HG03159 (cell line): ENCODE data around the gene NARS2.
A peak's percentile ranks its signal among the peaks of the same experiment; 100 is the strongest.
"Not testable (repeated sequence)": the region's sequence is repeated elsewhere in the genome, so short reads cannot be mapped to it uniquely, and the experiment has no call there.

ENCODE experiments used
- ATAC-seq: cut with Tn5 transposase; IDR thresholded peaks from one replicate; pipeline ENCODE4 v1.9.1; 2021; ENCODE audit warnings: mild to moderate bottlenecking, moderate library complexity; ENCODE audit not compliant: unreplicated experiment

Gene NARS2

DNA sequence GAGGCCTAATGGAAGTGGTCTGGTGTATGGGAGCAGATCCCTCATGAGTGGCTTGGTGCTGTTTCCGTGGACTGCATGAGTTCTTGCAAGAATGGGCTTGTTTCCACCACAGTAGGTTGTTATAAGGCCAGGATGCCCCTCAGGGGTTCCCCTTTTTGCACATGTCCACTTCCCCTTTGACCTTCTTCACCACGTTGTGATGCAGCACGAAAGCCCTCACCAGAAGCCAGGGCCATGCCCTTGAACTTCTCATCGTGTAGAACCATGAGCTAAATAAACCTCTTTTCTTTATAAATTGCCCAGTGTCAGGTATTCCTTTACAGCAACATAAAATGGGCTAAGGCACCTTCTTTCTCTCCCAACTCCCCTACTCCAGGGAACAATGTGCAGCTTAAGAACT lies 2.8 kb upstream of the NARS2 start:
- ATAC-seq: no peak

DNA sequence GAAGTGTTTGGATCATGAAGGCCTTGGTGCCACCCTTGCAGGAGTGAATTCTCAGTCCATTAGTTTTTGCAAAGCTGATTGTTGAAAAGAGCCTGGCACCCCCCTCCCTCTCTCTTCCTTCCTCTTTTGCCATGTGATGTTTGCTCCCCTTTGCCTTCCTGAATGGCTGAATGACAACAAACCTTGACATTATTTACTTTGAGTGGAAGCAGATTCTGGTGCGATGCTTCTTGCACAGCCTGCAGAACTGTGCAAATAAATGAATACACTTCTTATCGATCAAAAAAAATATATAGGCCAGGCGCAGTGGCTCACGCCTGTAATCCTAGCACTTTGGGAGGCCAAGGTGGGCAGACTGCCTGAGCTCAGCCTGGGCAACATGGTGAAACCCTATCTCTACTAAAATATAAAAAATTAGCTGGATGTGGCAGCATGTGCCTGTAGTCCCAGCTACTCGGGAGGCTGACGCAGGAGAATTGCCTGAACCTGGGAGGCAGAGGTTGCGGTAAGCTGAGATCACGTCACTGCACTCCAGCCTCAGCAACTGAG lies 2.0 kb upstream of the NARS2 start:
- ATAC-seq: no peak

DNA sequence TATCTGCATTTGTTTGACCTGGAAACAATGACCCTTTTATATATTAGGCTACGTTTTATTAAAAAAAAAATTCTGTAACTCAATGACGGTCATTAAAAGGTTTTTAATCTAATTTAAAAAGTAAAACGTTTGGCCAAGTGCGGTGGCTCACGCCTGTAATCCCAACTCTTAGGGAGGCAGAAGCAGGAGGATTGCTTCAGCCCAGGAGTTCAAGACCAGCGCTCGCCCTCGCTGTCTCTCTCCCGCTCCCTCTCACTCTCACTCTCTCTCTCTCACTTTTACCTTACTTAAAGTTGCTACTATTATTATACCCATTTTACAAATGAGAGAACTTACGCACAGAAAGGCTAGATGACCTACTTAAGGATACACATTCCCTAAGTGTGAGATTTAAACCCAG lies 814 bp upstream of the NARS2 start:
- no peak for ATAC-seq

DNA sequence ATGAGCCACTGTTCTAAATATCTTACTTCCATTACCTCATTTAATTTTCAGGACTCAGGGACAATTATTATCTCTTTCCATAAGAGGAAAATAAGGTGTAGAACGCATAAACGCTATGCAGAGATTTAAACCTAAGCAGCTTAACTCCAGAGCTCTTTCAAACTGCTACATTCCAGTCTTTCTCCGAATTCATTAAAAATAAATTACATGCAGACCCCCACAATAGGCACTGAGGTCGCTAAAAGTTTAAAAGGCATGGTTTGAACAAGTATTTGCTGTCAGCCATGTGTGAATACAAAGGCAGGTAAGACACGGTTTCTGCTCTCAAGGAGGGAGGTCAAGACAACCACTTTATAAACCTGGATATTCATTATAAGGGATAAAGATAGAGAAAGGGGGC lies 983 bp downstream of the NARS2 start:
- ATAC-seq: no peak

DNA sequence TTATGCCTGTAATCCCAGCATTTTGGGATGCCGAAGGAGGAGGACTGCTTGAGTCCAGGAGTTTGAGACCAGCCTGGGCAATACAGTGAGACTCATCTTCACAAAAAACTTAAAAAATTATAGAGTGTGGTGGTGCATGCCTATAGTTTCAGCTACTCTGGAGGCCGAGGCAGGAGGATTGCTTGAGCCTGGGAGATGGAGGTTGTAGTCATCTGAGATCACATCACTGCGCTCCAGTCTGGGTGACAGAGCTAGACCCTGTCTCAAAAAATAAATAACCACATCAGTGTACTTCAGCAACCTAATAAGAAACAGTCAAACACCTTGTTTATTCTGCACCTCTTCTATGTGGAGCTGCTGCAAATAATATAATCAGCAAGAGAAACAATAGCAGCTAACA lies 1.4 kb downstream of the NARS2 start:
- ATAC-seq: no peak

DNA sequence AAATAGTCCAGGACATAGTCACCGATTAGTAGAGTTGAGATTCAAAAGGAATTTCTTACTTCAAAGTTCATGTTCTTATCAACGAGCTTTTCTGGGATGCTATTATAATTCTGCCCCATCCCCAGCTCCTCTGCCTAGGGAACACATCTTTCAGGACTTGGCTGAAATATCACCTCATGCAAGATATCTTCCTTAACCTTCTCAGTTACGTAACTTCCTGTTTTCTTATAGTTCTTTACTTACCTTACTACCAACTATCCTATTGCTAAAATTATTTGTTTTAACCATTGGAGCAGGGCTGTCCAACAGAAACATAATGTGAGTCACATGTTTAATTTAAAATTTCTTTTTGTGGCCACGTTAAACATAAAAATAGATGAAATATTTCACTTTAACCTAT lies 2.3 kb downstream of the NARS2 start:
- no peak for ATAC-seq

DNA sequence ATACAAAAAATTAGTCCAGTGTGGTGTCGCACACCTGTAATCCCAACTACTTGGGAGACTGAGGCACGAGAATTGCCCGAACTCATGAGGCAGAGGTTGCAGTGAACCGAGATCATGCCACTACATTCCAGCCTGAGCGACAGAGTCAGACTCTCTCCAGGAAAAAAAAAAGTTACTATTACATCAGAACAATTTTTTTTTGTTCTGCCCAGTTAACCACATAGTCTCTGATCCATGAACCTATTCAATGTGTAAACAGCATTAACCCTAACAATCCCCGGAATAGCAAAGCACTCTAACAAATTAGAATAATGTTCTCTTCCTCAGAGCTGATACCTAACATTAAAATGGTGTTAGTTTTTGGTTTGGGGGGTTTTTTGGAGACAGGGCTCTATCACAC lies 4.6 kb downstream of the NARS2 start:
- no peak for ATAC-seq

DNA sequence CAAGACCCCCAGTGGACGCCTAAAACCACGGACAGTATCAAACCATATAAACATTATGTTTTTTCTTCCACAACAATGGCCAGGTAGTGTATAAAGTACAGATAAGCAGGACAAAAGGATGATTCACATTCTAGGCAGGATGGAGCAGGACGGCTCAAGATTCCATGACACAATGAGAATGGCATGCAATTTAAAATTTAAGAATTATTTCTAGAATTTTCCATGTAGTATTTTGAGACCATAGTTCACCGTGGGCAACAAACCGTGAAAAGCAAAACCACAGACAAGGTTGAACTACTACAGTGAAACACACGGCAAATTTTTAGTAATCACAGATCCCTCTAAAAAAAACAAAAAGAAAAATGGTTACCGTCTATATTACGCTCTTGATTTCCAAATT lies 7.5 kb downstream of the NARS2 start:
- ATAC-seq: no peak

DNA sequence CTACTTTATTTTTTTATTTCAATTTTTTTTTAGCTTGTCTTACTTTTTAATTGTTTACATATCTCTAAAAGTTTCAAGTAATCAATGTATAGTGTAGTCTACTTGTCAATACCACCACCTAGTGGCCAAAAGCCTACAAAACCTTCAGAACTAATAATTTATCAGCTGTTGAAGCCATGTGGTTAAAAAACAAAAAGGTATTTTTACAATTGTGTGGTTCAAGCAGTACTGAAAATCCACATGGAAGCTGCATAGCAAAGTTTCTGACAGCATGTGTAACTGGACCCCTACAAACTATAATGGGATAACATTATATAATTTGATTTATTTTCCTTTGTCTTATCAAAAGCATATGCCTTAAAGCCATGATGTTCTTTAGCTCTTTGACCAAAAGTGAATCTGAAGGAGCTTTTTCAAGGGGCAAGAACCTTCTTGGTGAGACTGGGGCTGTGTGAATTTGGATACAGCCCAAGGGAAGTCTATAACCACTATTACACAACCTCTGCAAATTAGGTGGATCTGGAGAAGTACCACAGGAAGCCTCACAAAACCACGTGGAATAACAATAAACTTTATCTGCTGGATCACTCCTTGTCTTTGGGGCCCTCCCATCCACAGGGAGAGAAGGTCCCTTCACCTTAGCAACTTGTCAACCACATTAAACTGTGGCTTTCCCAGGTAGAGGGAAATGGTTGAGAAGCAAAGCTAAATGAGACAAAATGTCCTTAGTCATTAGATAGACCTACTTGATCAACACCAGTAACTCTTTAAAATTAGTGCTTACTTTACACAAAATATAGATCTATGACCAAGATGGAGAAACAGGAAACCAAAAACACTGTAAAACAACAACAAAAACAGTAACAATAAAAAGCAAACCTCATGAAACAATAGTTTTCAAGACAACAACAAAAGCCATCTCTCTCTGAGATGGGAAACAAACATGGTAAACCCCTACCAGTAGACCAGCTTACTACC lies 9.9 kb downstream of the NARS2 start:
- ATAC-seq: peak; percentile 50

DNA sequence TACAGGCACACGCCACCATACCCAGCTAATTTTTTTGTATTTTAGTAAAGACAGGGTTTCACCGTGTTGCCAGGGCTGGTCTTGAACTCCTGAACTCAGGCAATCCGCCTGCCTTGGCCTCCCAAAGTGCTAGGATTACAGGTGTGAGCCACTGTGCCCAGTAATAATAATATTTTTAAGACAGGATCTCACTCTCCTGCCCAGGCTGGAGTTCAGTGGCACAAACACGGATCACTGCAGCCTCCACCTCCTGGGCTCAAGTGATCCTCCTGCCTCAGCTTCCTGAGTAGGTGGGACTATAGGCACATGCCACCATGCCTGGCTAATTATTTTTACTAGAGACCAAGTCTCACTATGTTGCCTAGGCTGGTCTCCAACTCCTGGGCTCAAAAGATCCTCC lies 10.6 kb downstream of the NARS2 start:
- ATAC-seq: not testable (repeated sequence)

DNA sequence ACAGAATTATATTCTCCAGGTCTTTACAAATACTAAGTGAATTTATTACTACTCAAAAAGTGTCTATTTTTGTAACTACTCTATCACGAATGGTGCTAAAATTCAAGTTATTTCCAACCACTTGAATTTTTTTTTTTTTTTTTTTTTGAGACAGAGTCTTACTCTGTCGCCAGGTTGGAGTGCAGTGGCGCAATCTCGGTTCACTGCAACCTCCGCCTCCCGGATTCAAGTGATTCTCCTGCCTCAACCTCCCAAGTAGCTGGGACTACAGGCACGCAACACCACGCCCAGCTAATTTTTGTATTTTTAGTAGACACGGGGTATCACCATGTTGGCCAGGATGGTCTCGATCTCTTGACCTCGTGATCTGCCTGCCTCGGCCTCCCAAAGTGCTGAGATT lies 11.6 kb downstream of the NARS2 start:
- ATAC-seq: not testable (repeated sequence)

DNA sequence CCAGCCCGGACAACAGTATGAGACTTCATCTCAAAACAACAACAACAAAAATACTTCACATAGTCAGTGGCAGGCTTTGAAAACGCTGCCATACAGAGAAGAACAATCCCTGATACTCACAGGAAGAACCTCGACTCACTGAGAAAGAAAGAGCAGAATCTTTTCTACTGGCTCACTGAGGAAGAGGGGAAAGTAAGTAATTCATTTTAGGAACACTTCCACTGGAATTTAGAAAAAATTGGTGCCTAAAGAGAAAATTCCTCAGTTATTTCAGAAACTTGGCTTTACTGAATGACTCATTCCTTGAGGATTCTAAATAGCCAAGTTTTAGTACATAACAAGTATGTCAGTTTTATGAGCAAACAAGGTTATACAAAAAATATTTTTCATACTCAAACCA lies 12.3 kb downstream of the NARS2 start:
- ATAC-seq: no peak

DNA sequence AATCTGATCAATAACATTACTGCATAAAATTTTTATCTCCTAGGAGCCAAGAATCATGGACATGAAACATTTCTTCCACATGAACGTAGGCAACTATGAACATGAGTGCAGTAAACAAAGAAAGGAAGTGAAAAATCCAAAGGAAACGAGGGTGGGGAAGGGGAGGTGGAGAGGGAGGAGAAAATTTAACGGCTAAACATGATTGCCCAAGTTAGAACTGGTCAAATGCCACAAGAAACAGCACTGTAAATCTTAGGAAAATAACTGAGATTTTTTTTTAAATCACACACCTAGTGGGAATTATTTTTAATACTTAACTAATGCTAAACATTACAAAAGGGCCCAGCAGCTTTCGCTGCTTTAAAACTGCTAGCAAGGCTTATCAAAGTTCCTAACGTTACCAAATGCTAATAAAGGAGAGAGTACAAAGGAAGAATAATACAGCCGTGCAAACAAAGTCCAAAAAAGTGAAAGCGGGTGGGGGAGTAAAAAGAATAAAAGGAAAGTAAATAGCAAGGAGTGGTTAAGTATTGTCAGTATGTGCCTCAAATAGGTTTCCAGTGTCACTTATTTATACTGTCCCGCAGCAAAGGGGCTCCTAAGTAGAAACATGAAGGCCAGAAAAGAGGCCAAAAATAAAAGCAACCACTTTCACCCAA lies 13.7 kb downstream of the NARS2 start:
- no peak for ATAC-seq

DNA sequence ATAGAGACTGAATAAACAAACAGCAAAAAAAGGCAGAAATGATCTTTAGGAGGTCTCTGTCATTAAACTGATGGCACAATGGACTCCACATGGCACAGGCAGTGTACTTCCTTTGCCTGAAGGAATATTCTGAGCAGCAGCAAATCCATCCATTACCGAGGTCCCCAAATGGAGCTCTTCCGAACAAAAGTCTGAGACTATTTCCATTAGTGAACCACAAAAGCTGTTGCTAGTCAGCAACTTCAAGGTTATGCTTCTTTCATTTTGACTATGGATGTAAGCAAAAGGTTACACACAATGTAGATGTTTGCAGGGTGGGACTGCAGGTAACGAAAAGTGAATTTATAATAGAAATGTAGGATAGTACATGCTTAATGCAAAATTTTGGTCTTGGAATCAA lies 14.5 kb downstream of the NARS2 start:
- no peak for ATAC-seq

DNA sequence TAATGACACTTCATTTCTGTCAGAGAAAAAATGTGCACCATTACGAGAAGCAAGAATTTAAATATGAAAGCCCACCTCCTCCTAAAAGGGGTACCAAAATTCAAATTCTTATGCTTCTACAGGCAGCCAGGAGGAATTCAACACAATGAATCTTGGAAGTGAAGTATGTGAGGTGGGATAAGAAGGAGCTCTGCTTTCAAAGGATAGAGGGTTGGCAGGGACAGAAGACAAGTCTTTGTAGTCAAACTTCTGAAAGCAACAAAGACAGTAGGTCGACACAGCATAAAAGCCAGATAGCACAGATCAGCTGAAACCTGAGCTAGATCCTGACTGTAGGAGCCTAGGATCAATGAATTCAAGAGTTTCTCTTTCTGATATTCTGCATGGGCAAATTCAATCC lies 17.4 kb downstream of the NARS2 start:
- ATAC-seq: no peak

DNA sequence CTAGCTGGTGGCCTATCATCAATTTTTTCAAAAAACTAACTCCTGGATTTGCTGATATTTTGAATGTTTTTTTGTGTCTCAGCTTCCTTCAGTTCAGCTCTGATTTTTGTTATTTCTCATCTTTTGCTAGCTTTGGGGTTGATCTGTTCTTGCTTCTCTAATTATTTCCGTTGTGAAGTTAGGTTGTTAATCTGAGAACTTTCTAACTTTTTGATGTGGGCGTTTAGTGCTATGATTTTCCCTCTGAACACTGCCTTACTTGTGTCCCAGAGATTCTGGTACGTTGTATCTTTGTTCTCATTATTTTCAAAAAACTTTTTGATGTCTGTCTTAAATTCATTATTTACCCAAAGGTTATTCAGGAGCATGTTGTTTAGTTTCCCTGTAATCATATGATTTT lies 19.1 kb downstream of the NARS2 start:
- ATAC-seq: no peak

DNA sequence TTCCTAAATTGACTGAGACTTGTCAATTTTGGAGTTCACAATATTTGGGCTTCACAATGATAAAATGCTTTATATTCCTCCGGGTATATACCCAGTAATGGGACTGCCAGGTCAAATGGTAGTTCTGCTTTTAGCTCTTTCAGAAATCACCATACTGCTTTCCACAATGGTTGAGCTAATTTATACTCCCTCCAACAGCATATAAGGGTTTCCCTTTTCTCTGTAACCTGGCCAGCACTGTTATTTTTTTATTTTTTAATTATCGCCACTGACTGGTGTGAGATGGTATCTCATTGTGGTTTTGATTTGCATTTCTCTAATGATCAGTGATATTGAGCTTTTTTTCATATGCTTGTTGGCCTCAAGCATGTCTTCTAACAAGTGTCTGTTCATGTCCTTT lies 21.8 kb downstream of the NARS2 start:
- no peak for ATAC-seq

DNA sequence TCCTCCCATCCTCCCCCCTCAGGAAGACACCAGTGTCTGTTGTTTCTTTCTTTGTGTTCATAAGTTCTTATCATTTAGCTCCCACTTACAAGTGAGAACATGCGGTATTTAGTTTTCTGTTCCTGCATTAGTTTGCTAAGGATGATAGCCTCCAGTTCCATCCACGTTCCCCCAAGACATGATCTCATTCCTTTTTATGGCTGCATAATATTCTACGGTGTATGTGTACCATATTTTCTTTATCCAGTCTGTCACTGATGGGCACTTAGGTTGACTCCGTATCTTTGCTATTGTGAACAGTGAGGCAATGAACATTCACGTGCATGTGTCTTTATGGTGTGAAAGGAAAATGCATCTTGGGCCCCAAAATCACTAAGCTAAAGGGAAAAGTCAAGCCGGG lies 22.5 kb downstream of the NARS2 start:
- not testable (repeated sequence) for ATAC-seq

DNA sequence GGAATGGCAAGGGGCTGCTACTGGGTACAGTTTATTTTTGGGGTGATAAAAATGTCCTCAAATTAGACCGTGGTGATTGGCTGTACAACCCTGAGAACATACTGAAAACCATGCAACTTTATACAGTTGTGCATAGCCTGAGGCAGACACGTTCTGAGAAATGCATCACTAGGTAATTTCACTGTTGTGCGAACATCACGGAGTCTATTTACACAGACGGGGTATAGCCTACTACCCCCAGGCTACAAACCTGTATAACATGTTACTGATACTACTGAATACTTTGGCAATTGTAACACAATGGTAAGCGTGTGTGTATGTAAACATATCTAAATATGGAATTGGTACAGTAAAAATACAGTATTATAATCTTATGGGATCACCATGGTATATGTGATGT lies 23.6 kb downstream of the NARS2 start:
- ATAC-seq: no peak

DNA sequence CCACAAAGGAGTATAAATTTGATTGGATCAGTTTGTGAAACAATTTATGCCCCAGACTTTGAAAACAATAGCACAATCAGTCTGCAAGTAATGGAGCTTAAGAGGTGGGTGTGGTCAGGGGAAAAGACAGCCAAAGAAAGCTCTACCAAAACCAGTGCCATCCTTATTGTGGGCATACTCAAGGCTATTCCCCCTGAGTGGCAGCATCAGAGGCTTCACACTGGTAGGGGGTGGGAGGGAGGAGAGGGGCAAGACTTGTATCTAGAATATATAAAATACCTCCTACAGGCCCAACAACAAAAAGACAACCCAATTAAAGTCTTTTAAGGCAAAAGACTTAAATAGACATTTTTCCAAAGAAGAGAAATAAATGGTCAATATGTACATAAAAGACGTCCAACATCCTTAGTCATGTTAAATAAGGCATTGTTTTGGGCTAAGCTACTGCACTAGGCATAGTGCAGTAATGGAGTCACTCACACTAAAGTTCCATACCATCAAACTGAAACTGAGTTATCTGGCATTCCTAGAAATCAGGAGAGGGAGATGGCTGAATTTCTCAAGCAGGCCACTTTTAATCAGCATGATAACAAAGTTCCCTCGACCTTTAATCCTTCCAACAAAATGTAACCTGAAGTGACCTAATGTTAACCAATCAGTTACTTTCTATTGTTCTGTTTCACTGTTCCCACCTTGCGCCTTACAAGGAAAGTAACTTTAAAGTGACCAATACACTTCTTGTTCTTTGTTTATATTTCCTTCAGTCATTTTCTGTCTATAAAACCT lies 24.8 kb downstream of the NARS2 start:
- ATAC-seq: no peak

DNA sequence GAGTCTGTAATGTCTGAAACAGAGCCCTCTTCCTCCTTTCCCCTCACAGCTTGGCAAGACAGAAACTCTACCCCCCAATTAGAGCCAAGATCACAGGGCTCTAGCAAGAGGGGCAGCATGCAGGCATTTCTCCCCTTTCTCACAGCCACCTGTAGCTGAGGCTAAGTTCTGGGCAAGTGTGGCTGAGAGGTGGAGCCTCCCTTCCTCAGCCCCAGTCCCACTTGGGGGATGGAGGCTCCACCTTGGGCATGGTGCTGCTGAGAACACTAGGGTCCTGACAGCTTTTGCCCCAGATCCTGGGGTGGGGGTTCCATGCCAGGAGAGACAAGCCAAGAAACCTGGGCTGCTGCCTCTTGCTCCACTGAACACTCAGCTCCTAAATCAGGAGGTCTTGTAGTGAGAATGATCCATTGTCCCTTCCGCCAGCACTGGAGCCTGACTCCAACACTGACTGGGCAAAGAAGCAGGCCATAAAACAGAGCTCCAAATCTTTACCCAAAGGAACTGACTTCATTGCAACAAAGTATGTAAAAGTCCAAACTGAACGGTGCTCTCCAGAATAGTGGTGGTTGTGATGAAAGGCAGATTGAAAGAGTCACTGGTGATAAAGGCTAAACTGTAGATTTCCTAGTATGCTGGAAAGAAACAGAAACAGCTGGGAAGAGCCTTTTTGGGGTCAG lies 25.6 kb downstream of the NARS2 start:
- ATAC-seq: no peak
